ENCODE data around the gene APEH. TPM values are rescaled to one million over a fixed set of nuclear protein-coding genes. Genes with fewer than 3 reads are reported as not detected.
"Not testable (repeated sequence)": the region's sequence is repeated elsewhere in the genome, so short reads cannot be mapped to it uniquely, and the experiment has no call there.

The APEH gene
- total RNA-seq, 2 donors from 2014 or later: 58.7 to 67.7 TPM

DNA sequence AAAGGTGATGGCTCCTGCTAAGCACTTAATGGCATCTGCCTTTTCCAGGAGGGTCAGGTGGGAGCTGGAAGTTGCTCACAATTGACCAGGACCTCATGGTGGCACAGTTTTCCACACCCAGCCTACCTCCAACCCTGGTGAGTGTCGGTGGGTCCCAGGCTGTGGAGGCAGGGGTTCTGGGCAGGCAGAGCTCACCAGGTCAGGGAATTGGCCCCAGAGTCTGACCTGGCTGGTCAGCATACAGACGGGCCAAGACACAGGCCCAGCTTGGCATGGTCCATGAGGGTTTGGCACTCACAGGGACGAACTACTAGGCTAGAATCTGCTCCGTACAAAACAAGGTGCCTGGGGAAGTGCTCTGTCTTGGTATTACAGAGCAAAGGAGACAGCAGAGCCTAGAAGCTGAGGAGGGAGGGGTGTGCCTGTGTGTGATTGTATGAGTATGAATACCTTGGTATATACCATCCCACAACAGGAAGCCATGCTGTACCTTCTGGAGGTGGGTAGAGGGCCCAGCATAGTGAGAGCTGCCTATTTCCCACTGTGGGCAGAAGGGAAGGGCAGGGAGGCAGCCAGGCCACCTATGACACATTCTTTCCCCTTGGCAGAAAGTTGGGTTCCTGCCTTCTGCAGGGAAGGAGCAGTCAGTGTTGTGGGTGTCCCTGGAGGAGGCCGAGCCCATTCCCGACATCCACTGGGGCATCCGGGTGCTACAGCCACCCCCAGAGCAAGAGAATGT is 6.5 kb downstream of the APEH start:
- TF ChIP-seq, protein P1, sequence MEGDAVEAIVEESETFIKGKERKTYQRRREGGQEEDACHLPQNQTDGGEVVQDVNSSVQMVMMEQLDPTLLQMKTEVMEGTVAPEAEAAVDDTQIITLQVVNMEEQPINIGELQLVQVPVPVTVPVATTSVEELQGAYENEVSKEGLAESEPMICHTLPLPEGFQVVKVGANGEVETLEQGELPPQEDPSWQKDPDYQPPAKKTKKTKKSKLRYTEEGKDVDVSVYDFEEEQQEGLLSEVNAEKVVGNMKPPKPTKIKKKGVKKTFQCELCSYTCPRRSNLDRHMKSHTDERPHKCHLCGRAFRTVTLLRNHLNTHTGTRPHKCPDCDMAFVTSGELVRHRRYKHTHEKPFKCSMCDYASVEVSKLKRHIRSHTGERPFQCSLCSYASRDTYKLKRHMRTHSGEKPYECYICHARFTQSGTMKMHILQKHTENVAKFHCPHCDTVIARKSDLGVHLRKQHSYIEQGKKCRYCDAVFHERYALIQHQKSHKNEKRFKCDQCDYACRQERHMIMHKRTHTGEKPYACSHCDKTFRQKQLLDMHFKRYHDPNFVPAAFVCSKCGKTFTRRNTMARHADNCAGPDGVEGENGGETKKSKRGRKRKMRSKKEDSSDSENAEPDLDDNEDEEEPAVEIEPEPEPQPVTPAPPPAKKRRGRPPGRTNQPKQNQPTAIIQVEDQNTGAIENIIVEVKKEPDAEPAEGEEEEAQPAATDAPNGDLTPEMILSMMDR (IDR thresholded peaks at IDR 0.05): no peak
- TF ChIP-seq POLR2A (IDR thresholded peaks at IDR 0.05): no peak
- Histone ChIP-seq H3K4me3 (no peak overlapping the region), H3K27me3 (no peaks in the 10 kb centered on the region), H3K36me3 (replicated peaks in 1 of 2; ENCODE audit: insufficient read depth in 1 of 2, low read depth in 2 of 2) (peaks cover 0 to 28% of the 10 kb centered on the region in 2 donors), H3K27ac (no peak overlapping the region), H3K9me3 (no peaks in the 10 kb centered on the region), H3K4me1 (peaks cover 4% of the 10 kb centered on the region)
- intact Hi-C loops (cut with DNase I): no loop called here
- ATAC-seq (no peak), DNase-seq (no peak)
- 89 to 95% methylated on average over 7 of the region's 7 CpGs for WGBS, 2 donors

DNA sequence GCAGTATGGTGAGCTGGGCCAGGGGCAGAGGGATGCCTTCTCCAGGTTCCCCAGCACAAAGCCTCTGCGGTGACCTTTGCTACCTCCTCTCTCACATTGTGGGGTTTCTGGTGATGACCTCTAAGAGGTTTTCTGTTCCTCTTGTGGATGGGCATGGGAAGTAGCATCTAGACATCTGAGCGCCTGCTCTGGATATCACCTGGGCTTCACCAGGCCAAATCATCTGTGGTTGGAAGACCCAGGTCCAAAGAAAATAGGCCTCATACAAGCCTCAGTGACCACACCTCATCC is 7.0 kb downstream of the APEH start:
- TF ChIP-seq POLR2A (IDR thresholded peaks at IDR 0.05): no peak
- TF ChIP-seq, protein P1 (IDR thresholded peaks at IDR 0.05): no peak
- DNase-seq (no peak), ATAC-seq (no peak)
- Histone ChIP-seq H3K9me3 (no peaks in the 10 kb centered on the region), H3K4me3 (no peak overlapping the region), H3K27me3 (no peaks in the 10 kb centered on the region), H3K4me1 (no peaks in the 10 kb centered on the region), H3K36me3 (replicated peaks in 1 of 2; ENCODE audit: insufficient read depth in 1 of 2, low read depth in 2 of 2) (peaks cover 0 to 28% of the 10 kb centered on the region in 2 donors), H3K27ac (no peak overlapping the region)
- intact Hi-C loops (cut with DNase I): no loop called here
- WGBS, 2 donors: 90 to 94% methylated on average over 2 of the region's 2 CpGs

DNA sequence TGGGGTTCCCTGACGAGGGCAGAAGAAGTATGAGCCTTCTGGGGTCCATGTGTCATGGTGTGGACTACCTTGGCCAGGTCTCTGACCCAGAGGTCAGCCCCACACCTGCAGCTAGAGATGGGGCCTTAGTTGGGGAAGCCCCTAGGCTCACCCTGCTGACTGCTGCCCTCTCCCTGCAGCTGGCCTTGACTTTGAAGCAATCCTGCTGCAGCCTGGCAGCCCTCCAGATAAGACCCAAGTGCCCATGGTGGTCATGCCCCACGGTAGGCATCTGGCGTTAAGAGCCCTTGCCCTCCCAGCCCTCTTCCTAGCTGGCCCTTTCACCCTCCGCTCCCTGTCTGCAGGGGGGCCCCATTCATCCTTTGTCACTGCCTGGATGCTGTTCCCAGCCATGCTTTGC is 7.4 kb downstream of the APEH start:
- TF ChIP-seq POLR2A (IDR thresholded peaks at IDR 0.05): no peak
- TF ChIP-seq, protein P1 (IDR thresholded peaks at IDR 0.05): no peak
- Histone ChIP-seq H3K9me3 (no peaks in the 10 kb centered on the region), H3K27ac (no peak overlapping the region), H3K4me3 (no peak overlapping the region), H3K36me3 (replicated peaks in 1 of 2; ENCODE audit: insufficient read depth in 1 of 2, low read depth in 2 of 2) (peaks cover 0 to 28% of the 10 kb centered on the region in 2 donors), H3K4me1 (no peaks in the 10 kb centered on the region), H3K27me3 (no peaks in the 10 kb centered on the region)
- no peak for ATAC-seq
- intact Hi-C loops (cut with DNase I): no loop called here
- no peak for DNase-seq
- WGBS, 2 donors: 76 to 100% methylated on average over 1 to 4 of the region's 4 CpGs

DNA sequence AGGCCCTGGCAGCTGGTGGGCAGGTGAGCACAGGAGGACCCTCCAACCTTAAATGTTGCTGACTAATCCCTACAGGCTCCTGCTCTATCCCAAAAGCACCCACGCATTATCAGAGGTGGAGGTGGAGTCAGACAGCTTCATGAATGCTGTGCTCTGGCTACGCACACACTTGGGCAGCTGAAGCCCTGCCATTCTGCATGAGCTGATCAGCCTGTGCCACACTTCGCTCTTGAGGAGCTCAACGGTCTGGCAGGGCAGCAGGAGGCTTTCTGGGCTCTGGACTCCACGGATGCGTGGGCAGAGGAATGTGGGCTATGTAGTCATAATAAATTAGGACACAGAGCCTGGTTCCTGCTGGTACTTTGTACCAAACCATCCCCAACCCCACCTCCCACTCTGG is 9.0 kb downstream of the APEH start:
- WGBS, 2 donors: 88% methylated on average over 6 of the region's 6 CpGs; no CpG with 5 or more reads in 1 of the 2 donors
- no peak overlapping the region for H3K27ac ChIP-seq
- TF ChIP-seq POLR2A (IDR thresholded peaks at IDR 0.05): no peak
- TF ChIP-seq, protein P1 (IDR thresholded peaks at IDR 0.05): no peak
- no peaks in the 10 kb centered on the region for H3K27me3 ChIP-seq
- H3K36me3 ChIP-seq (replicated peaks in 1 of 2; ENCODE audit: insufficient read depth in 1 of 2, low read depth in 2 of 2): peaks cover 0 to 26% of the 10 kb centered on the region in 2 donors
- DNase-seq (no peak), ATAC-seq (no peak)
- intact Hi-C loops (cut with DNase I): no loop called here
- H3K4me3 ChIP-seq: no peak overlapping the region
- no peaks in the 10 kb centered on the region for H3K9me3 ChIP-seq
- H3K4me1 ChIP-seq: peaks cover 7% of the 10 kb centered on the region

DNA sequence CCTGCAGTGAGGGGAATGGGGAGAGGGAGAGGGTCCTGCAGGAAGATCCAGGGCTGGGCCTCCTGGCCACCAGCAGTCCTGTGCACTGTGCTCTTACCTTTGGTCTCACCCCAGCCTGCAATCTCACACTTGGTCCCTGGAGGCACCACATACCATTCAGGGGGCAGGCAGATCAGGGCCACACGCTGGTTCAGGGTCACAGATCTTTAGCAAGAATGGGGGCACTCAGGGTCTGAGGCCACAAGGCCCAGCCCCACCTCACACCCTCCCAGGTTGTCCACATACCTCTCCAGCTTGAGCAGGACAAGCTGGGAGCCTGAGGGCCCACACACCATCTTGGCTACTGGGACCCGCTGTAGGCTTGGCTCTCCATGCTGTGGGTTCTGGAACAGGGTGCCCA is 10.3 kb downstream of the APEH start:
- H3K9me3 ChIP-seq; H3K27ac ChIP-seq; H3K27me3 ChIP-seq; ATAC-seq; DNase-seq; H3K4me3 ChIP-seq; intact Hi-C loops (cut with DNase I): not testable (repeated sequence)
- WGBS, 2 donors: 79% methylated on average over 2 of the region's 2 CpGs; no CpG with 5 or more reads in 1 of the 2 donors
- Histone ChIP-seq H3K36me3 (replicated peaks in 1 of 2; ENCODE audit: insufficient read depth in 1 of 2, low read depth in 2 of 2) (peaks cover 0 to 16% of the 10 kb centered on the region in 2 donors), H3K4me1 (peaks cover 16% of the 10 kb centered on the region)

DNA sequence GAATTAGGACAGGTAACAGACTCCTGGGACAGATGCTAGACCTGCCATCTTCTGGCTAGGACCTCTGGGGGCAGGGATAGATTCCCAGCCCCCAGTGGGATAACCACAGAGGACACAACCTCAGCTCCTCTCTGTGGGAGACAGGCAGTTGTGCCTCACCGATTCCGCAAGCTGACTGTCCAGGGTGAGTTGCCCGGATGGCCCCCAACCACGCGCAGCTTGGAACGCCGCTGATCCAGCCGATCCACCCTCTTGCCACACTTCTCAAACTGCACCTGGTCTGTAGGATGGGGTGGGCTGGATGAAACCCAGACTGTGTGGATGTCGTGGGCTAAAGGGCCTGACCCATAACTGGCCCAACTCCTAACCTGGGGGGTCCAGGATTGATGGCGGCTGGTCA is 11.0 kb downstream of the APEH start:
- ATAC-seq; H3K9me3 ChIP-seq; H3K27me3 ChIP-seq; DNase-seq; intact Hi-C loops (cut with DNase I); H3K4me3 ChIP-seq; H3K27ac ChIP-seq: not testable (repeated sequence)
- peaks cover 0 to 13% of the 10 kb centered on the region in 2 donors for H3K36me3 ChIP-seq (replicated peaks in 1 of 2; ENCODE audit: insufficient read depth in 1 of 2, low read depth in 2 of 2)
- WGBS, 2 donors: 90 to 93% methylated on average over 8 to 9 of the region's 10 CpGs
- H3K4me1 ChIP-seq: peaks cover 19% of the 10 kb centered on the region

DNA sequence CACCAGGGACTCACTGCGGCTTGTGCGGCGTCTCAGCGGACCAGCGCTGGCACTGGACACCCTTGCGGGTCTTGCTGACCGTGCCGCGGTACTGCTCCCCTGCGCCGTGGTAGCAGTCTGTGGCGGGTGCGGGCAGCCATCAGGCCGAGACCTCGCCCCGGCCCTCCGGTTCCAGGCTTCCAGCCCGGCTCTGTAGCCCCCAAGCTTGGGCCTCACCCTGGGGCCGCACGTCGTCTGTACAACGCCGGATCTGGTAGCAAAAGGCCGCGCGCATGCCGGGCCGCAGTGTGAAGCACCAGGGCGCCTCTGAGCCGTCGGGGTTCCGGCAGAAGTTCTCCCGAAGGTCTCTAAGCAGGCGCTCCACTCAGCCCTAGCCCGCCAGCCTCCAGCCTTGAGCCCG is 11.7 kb downstream of the APEH start:
- ATAC-seq; H3K9me3 ChIP-seq; H3K36me3 ChIP-seq (replicated peaks in 1 of 2; ENCODE audit: insufficient read depth in 1 of 2, low read depth in 2 of 2); H3K27me3 ChIP-seq; H3K4me3 ChIP-seq; intact Hi-C loops (cut with DNase I); DNase-seq: not testable (repeated sequence)
- peak overlapping the region in 3 of 4 donors; percentile 35 to 73 (median 66) for H3K27ac ChIP-seq
- peaks cover 27% of the 10 kb centered on the region for H3K4me1 ChIP-seq
- WGBS, 2 donors: 34% methylated on average over 32 of the region's 36 CpGs; no CpG with 5 or more reads in 1 of the 2 donors

DNA sequence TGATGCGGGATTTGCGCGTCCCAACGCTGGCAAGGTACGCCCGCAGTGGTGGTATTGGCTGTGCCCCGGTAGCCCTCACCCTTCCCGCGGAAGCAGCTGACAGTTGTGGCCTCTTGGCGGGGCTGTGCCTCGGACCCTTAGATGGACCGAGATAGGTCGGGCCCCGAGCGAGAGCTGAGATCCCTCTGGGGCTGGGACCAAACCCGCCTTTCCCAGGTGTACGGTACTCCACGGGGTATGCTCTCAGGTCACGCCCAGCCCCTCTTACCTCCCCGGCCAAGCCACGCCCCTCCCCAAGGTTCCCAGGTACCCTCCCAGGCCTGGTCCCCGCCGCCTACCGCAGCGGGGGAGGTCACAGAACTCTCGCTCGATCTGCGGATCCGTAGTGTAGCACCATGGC is 12.2 kb downstream of the APEH start:
- WGBS, 2 donors: 1 to 3% methylated on average over 16 to 22 of the region's 29 CpGs

More for the DNA sequence above, 12.2 kb downstream of the APEH start:
- Histone ChIP-seq H3K4me3 (peak overlapping the region; percentile 6 to 36), H3K27ac (peak overlapping the region; percentile 8 to 73 (median 50)), H3K4me1 (peaks cover 32% of the 10 kb centered on the region)
- H3K9me3 ChIP-seq; intact Hi-C loops (cut with DNase I); H3K36me3 ChIP-seq (replicated peaks in 1 of 2; ENCODE audit: insufficient read depth in 1 of 2, low read depth in 2 of 2); H3K27me3 ChIP-seq: not testable (repeated sequence)
- peak; percentile 86 for ATAC-seq
- peak; percentile 92 to 93 (median 93) for DNase-seq

All from body of pancreas (tissue), 4 donors.